ENCODE measurements around the gene LIPN.
A peak's percentile ranks its signal among the peaks of the same experiment; 100 is the strongest.

The LIPN gene

GRCh38 chr10:88786032-88786770 is 26.4 kb downstream of the LIPN start:
- DNase-seq (ENCODE audit: low read depth), result no peak

GRCh38 chr10:88787463-88787862 is 27.6 kb downstream of the LIPN start:
- DNase-seq (ENCODE audit: low read depth), result no peak

GRCh38 chr10:88788924-88789323 is 29.1 kb downstream of the LIPN start:
- no peak for DNase-seq (ENCODE audit: low read depth)

GRCh38 chr10:88791924-88792323 is 32.1 kb downstream of the LIPN start:
- peak; percentile 56 for DNase-seq (ENCODE audit: low read depth)

GRCh38 chr10:88792661-88793060 is 32.8 kb downstream of the LIPN start:
- peak; percentile 60 for DNase-seq (ENCODE audit: low read depth)

GRCh38 chr10:88793712-88794299 is 34.0 kb downstream of the LIPN start:
- DNase-seq (ENCODE audit: low read depth), result peak; percentile 61

- no peak for DNase-seq (ENCODE audit: low read depth)
Measured at GRCh38 chr10:88794731-88795130, 34.9 kb downstream of the LIPN start.

- no peak for DNase-seq (ENCODE audit: low read depth)
Measured at GRCh38 chr10:88800152-88801125, 40.6 kb downstream of the LIPN start.

- no peak for DNase-seq (ENCODE audit: low read depth)
Measured at GRCh38 chr10:88802523-88803285, 42.9 kb downstream of the LIPN start, which contains the start of gene LIPM. Gene LIPM (plus strand): TSS chr10:88802730. CDS start chr10:88802897, 167 bp downstream.

- no peak for DNase-seq (ENCODE audit: low read depth)
Measured at GRCh38 chr10:88803641-88804040, 43.8 kb downstream of the LIPN start.

GRCh38 chr10:88804083-88804812 is 44.4 kb downstream of the LIPN start:
- no peak for DNase-seq (ENCODE audit: low read depth)

GRCh38 chr10:88805361-88805760 is 45.5 kb downstream of the LIPN start:
- DNase-seq (ENCODE audit: low read depth), result no peak

- DNase-seq (ENCODE audit: low read depth), result no peak
Measured at GRCh38 chr10:88805924-88806323, 46.1 kb downstream of the LIPN start.

- DNase-seq (ENCODE audit: low read depth), result no peak
Measured at GRCh38 chr10:88809621-88810020, 49.8 kb downstream of the LIPN start.

GRCh38 chr10:88810196-88810961 is 50.6 kb downstream of the LIPN start:
- peak; percentile 84 for DNase-seq (ENCODE audit: low read depth)

GRCh38 chr10:88813200-88813599 is 53.4 kb downstream of the LIPN start:
- no peak for DNase-seq (ENCODE audit: low read depth)

- no peak for DNase-seq (ENCODE audit: low read depth)
Measured at GRCh38 chr10:88819290-88819689, 59.5 kb downstream of the LIPN start.

- peak; percentile 12 for DNase-seq (ENCODE audit: low read depth)
Measured at GRCh38 chr10:88820748-88821401, 61.1 kb downstream of the LIPN start.

- no peak for DNase-seq (ENCODE audit: low read depth)
Measured at GRCh38 chr10:88826388-88826787, 66.6 kb downstream of the LIPN start.

GRCh38 chr10:88827671-88828070 is 67.9 kb downstream of the LIPN start:
- DNase-seq (ENCODE audit: low read depth), result no peak
